GM19240 (cell line): ENCODE measurements around the gene DZIP1L.
"Not testable (repeated sequence)": the region's sequence is repeated elsewhere in the genome, so short reads cannot be mapped to it uniquely, and the experiment has no call there.

Source experiments
- DNase-seq: peaks from one replicate; pipeline ENCODE4 v3.0.0; 2011; ENCODE audit warnings: low spot score; ENCODE audit not compliant: insufficient read length

Gene DZIP1L

DNA sequence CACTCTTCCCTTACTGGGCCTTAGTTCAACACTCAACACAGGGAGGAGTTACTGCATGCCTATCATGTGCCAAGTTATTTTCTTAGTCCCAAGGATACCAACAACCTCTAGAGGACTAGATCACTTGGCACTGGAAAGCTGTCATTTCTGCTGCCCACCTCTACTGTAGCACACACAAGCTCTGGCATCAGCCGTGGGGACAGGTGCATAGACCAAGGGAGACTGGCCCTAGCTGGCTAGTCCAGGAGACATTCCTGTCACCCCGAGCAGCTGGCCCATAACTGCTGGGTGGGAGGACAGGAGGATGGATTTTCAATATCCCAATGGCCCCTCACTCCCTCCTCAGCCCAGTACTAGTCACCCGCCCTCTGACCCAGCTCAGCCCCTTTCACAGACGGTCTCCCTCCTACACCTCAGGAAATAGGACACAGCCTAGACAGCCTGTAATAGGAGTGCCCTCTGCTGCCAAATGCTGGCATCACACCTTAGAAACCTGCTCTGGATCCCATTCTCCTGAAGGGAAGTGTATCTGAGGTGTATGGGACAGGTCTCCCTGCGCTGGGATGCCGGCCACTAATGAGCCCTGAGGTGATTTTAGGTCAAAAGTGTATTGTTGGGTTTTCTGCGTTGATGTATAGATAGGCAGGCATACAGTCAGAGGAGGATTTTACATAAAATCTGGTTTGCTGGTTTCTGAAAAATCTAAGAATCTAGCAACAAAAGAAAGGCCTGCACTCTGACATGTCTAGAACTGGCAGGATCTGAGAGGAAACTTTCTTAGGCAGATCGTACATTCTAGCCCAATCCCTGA, 3.4 kb upstream of the DZIP1L start:
- peak; percentile 40 for DNase-seq

DNA sequence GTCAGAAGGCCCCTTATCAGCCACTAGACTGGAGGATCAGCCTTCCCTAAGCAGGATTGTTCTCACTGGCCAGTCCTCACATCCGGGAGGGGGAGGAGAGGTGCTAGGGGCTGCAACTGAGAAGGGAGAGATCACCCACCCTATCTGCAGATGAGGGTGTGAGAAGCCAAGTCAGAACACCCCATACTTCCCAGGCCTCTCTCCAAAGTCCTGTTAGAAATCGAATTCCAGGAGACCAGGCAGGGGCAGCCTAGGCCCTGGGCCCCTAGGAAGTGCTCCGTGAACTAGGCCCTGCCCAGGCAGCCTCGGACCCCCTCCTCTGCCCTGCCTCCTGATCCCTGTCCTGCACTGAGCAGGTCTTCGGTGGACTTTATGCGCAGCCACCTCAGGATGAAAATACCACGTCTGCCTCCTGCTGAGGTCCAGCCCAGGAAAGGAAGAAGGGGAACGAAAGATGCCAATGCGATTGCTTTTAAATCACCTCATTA, 933 bp downstream of the DZIP1L start:
- DNase-seq: no peak

GRCh38 chr3:138113326-138113725, 2.1 kb downstream of the DZIP1L start:
- DNase-seq: no peak

- no peak for DNase-seq
Measured at GRCh38 chr3:138112362-138112761, 3.0 kb downstream of the DZIP1L start.

GRCh38 chr3:138105598-138105997, 9.8 kb downstream of the DZIP1L start:
- no peak for DNase-seq

GRCh38 chr3:138103466-138103865, 11.9 kb downstream of the DZIP1L start:
- no peak for DNase-seq

GRCh38 chr3:138101351-138101940, 14.0 kb downstream of the DZIP1L start:
- not testable (repeated sequence) for DNase-seq

- DNase-seq: no peak
Measured at GRCh38 chr3:138099417-138099816, 16.0 kb downstream of the DZIP1L start.

DNA sequence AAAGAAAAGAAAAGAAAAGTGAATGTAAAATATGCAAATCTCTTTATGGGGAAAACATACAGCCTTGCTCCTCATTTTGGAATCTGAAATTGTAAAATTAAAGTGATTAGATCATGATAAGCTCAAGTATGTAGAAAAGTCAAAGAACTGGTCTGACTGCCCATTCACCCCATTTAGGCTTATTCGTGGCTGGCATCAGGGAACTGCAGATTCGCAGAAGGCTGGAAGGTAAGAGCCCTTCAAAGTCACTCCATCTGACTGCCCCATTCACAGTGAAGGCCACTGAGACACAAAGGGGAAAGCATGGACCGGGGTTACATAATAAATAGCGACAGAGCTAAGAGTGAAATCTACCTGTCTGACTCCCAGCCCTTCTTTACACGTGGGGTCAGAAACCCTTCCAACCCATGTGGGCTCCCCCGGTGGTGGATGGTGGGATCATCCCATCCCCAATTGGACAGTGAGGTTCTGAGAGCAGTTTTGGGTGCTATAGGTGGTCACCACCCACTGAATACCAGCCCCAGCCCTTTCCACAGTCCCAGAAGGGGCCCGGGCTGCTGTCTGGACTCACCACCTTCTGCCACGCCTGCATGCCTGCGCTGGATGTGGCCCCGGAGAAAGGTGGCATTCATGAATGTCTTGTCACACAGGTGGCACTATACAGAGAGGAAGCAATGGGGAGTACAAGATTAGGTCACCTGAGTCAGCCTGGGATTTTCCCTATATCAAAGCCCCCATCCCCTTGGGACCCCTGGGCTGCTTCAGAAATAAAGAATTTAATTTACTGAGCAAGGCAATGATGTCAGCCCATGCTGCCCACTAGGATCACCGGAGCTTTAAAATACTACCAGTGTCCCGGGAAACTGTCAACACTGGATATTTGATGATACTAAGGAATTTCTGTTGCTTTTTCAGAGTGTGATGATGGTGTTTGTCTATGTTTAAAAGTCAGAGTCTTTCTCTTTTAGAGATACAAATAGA, 17.9 kb downstream of the DZIP1L start:
- peak; percentile 24 for DNase-seq

DNA sequence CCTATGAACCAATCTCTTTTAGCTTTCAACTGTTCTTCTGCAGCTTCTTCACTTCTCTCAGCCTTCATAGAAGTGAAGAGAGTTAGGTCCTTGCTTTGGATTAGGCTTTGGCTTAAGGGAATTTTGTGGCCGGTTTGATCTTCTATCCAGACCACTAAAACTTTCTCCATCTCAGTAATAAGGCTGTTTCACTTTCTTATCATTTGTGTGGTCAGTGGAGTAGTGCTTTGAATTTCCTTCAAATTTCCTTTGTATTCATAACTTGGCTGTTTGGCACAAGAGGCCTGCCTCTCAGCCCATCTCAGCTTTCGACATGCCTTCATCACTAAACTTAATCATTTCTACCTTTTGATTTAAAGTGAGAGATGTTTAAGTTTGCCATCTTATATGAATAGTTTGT, 21.7 kb downstream of the DZIP1L start:
- no peak for DNase-seq

DNA sequence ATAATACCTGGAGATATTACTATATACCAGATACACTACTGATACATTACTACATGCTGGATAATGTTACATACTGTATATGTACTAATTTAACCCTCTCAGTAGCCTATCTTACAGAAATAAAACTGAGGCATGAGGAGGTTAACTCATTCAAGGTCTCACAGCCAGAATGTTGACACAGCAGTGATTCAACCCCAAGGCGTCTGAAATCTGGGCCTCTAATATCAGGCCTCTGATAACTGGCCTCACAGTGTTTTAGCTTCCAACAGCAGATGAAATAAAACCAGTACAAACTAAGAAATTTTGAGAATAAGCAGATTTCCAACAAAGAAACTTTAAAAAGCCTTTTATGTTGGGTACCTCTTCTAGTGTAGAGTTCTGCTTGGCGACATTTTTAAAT, 23.4 kb downstream of the DZIP1L start:
- no peak for DNase-seq

GRCh38 chr3:138089091-138089490, 26.3 kb downstream of the DZIP1L start:
- no peak for DNase-seq

- DNase-seq: not testable (repeated sequence)
Measured at GRCh38 chr3:138085745-138086144, 29.7 kb downstream of the DZIP1L start.

DNA sequence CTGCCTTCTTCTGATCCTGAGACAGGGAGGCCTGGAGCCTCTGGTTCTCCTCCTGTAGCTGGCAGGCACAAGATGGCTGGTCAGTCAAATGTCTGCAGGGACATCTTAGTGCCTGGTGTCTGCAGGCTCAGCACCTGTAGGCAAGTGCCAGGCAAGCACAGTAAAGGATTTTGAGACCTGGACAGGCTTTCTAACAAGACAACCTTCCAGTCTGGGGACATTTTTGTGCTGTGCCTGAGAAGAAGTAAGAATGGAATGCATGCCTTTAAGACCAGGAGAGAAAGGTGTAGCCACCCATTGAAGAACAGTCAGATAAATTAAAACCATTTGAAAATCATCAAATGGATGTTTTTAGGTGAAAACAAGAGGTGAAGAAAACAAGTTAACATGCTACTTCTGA, 31.2 kb downstream of the DZIP1L start:
- no peak for DNase-seq

DNA sequence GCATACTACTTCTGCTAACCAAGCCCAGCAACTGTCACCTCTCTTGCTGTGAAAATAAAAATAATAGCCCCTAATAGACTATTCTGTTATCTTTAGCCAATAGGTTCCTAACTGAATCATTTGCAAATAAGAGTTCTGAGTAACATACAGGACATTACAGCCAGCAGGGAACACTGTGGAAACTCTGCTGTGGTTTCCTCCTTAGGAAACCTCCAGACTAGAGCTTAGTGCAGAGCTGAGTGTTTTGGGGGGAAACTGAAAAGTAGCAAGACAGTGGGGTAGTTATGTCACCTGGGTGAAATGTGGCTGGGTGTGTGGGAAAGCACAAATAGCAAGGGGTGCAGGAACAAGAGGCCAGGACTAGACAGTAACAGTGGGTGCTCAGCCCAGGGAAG, 32.4 kb downstream of the DZIP1L start:
- no peak for DNase-seq

GRCh38 chr3:138082085-138082991, 33.1 kb downstream of the DZIP1L start:
- no peak for DNase-seq

GRCh38 chr3:138081371-138082084, 33.9 kb downstream of the DZIP1L start:
- DNase-seq: no peak

DNA sequence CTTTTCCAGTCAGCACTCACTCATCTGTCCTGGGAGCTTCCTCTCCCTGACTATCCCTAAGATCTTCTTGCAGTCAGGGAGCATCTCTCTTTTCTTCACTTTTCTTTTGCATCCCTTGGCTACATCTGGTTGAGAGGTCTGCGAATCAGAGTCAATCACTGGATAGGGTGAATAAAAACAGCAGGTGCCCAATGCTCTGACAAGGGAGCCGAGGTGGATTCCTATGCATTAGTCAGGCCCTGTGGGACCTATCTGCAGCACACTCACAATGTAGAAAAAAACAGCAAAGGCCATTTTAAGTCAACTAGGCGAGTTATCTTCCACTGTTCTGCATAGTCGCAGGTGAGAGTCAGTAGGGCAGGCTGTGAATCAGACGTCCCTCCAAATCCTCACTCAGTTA, 35.5 kb downstream of the DZIP1L start:
- no peak for DNase-seq

DNA sequence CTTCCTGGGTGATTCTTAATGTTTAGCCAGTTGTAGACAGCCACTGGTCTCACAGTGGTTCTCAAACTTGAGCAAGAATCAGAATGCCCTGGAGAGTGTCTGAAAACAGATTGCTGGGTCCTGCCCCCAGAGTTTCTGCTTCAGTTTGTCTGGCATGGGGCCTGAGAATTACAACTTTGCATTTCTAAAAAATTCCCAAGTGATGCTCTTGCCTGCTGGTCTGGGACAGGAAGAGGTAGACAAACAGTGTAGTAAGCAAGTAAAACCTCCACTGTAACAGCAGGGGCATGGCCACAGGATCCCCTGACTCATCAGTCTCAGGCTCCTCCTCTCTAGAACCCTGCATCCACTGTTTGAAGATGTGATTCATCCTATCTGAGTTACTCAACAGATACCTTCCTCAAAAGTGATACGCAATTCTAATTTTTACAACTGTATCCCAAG, 36.5 kb downstream of the DZIP1L start:
- DNase-seq: no peak

- DNase-seq: no peak
Measured at GRCh38 chr3:138078096-138078495, 37.3 kb downstream of the DZIP1L start.
